MM.1S (cell line): ENCODE results near the gene SERP1.

Experiments
- DNase-seq: peaks from one replicate; pipeline ENCODE4 v3.0.0-alpha.2; 2015
- H2AFZ ChIP-seq: fragments of 300-600 bp; sonication (generic); 2 replicates; pipeline ENCODE4 v1.6.0; 2016; ENCODE audit warnings: antibody characterized with exemption, low read length
- H3F3A ChIP-seq: fragments of 300-600 bp; sonication (generic); 2 replicates; pipeline ENCODE4 v1.6.1; 2016; ENCODE audit warnings: mild to moderate bottlenecking, antibody characterized with exemption, low read length, moderate library complexity, mixed read lengths; ENCODE audit not compliant: insufficient read depth
- H3K27ac ChIP-seq: fragments of 300-600 bp; sonication (generic); 2 replicates; pipeline ENCODE4 v1.5.1; 2016; ENCODE audit warnings: mild to moderate bottlenecking, low read length
- H3K27me3 ChIP-seq: fragments of 300-600 bp; sonication (generic); replicated peaks from 2 replicates; pipeline ENCODE4 v1.6.0; 2016; ENCODE audit warnings: low read length; ENCODE audit not compliant: insufficient read depth
- H3K36me3 ChIP-seq: fragments of 300-600 bp; sonication (generic); replicated peaks from 2 replicates; pipeline ENCODE4 v1.6.1; 2016; ENCODE audit warnings: mild to moderate bottlenecking, low read length, mixed read lengths; ENCODE audit not compliant: insufficient read depth
- H3K4me1 ChIP-seq: fragments of 300-600 bp; sonication (generic); 2 replicates; pipeline ENCODE4 v1.6.1; 2016; ENCODE audit warnings: low read length, mixed read lengths
- H3K4me2 ChIP-seq: fragments of 300-600 bp; sonication (generic); 2 replicates; pipeline ENCODE4 v1.6.0; 2016; ENCODE audit warnings: low read depth, low read length
- H3K4me3 ChIP-seq: fragments of 300-600 bp; sonication (generic); 2 replicates; pipeline ENCODE4 v1.5.1; 2016; ENCODE audit warnings: low read length, mixed read lengths
- H3K79me2 ChIP-seq: fragments of 300-600 bp; sonication (generic); 2 replicates; pipeline ENCODE4 v1.6.1; 2016; ENCODE audit warnings: mixed run types, low read length, mixed read lengths
- H3K9ac ChIP-seq: fragments of 300-600 bp; sonication (generic); 2 replicates; pipeline ENCODE4 v1.6.1; 2016; ENCODE audit warnings: low read length, mixed read lengths
- H3K9me2 ChIP-seq: fragments of 300-600 bp; sonication (generic); replicated peaks from 2 replicates; pipeline ENCODE4 v1.6.1; 2016; ENCODE audit warnings: mild to moderate bottlenecking, low read length, mixed read lengths; ENCODE audit not compliant: insufficient read depth
- H3K9me3 ChIP-seq: fragments of 300-600 bp; sonication (generic); replicated peaks from 2 replicates; pipeline ENCODE4 v1.6.1; 2016; ENCODE audit warnings: mild to moderate bottlenecking, low read length, mixed read lengths; ENCODE audit not compliant: insufficient read depth
- H4K20me1 ChIP-seq: fragments of 300-600 bp; sonication (generic); 2 replicates; pipeline ENCODE4 v1.6.1; 2016; ENCODE audit warnings: mild to moderate bottlenecking, low read length, moderate library complexity, mixed read lengths; ENCODE audit not compliant: insufficient read depth
- CTCF ChIP-seq: fragments of 300-600 bp; sonication (generic); IDR thresholded peaks from 2 replicates; pipeline ENCODE4 v1.5.1; 2016; ENCODE audit warnings: antibody characterized with exemption, low read length, mixed read lengths
- EZH2 ChIP-seq: fragments of 300-600 bp; sonication (generic); optimal IDR thresholded peaks from 2 replicates; pipeline ENCODE3; 2017; ENCODE audit warnings: low read depth, mild to moderate bottlenecking, antibody characterized with exemption, low read length, mixed read lengths
- EZH2phosphoT487 ChIP-seq: fragments of 300-600 bp; sonication (generic); IDR thresholded peaks from 2 replicates; pipeline ENCODE4 v1.6.1; 2018; ENCODE audit warnings: antibody characterized with exemption, low read length

Gene SERP1

GRCh38 chr3:150523538-150523937, 22.8 kb downstream of the SERP1 start:
- Histone ChIP-seq H3K4me3 (no peak overlapping the region), H3K36me3 (no peaks in the 10 kb centered on the region), H3K9me2 (no peaks in the 10 kb centered on the region), H3K79me2 (no peaks in the 10 kb centered on the region), H3K27me3 (no peaks in the 10 kb centered on the region), H3K4me2 (no peak overlapping the region), H2AFZ (no peak overlapping the region), H3K4me1 (no peaks in the 10 kb centered on the region), H3F3A (no peaks in the 10 kb centered on the region), H3K9me3 (no peaks in the 10 kb centered on the region; the same call in 1 of the 2 replicates), H3K27ac (no peak overlapping the region), H3K9ac (no peak overlapping the region), H4K20me1 (no peaks in the 10 kb centered on the region)
- DNase-seq, result no peak
- TF ChIP-seq EZH2 (no peak), CTCF (no peak), EZH2phosphoT487 (no peak)

GRCh38 chr3:150521463-150521862, 24.8 kb downstream of the SERP1 start:
- H4K20me1 ChIP-seq, result no peaks in the 10 kb centered on the region
- no peak overlapping the region for H3K4me2 ChIP-seq
- H3K36me3 ChIP-seq, result no peaks in the 10 kb centered on the region
- H3K4me3 ChIP-seq, result no peak overlapping the region
- H3K9me3 ChIP-seq, result no peaks in the 10 kb centered on the region; the same call in 1 of the 2 replicates
- no peaks in the 10 kb centered on the region for H3F3A ChIP-seq
- H3K79me2 ChIP-seq, result no peaks in the 10 kb centered on the region
- H3K9ac ChIP-seq, result no peak overlapping the region
- no peaks in the 10 kb centered on the region for H3K9me2 ChIP-seq
- no peaks in the 10 kb centered on the region for H3K4me1 ChIP-seq
- no peak for DNase-seq
- no peak overlapping the region for H3K27ac ChIP-seq
- H3K27me3 ChIP-seq, result no peaks in the 10 kb centered on the region
- H2AFZ ChIP-seq, result no peak overlapping the region
- TF ChIP-seq EZH2 (no peak), EZH2phosphoT487 (no peak), CTCF (no peak)

- H3K9me3 ChIP-seq, result no peaks in the 10 kb centered on the region; the same call in 1 of the 2 replicates
- H2AFZ ChIP-seq, result no peak overlapping the region
- H3K9ac ChIP-seq, result no peak overlapping the region
- TF ChIP-seq CTCF, result no peak
- no peak for TF ChIP-seq EZH2phosphoT487
- TF ChIP-seq EZH2, result no peak
- H3F3A ChIP-seq, result no peaks in the 10 kb centered on the region
- H3K4me3 ChIP-seq, result no peak overlapping the region
- H3K36me3 ChIP-seq, result no peaks in the 10 kb centered on the region
- no peaks in the 10 kb centered on the region for H3K27me3 ChIP-seq
- no peaks in the 10 kb centered on the region for H3K79me2 ChIP-seq
- no peaks in the 10 kb centered on the region for H3K4me1 ChIP-seq
- H3K27ac ChIP-seq, result no peak overlapping the region
- H3K9me2 ChIP-seq, result no peaks in the 10 kb centered on the region
- DNase-seq, result no peak
- H4K20me1 ChIP-seq, result no peaks in the 10 kb centered on the region
- H3K4me2 ChIP-seq, result no peak overlapping the region
These were observed 25.9 kb downstream of the SERP1 start for GRCh38 chr3:150520408-150520807.
